Stimulated activated CD4-positive, alpha-beta T cell treated with anti-CD3 and anti-CD28 coated beads, Interleukin-2, amount 100 ng/mL, for 48 hours (primary cell): Measurements from ENCODE around the gene SLC7A1.

Source experiments
- DNase-seq, 2 donors: peaks; one replicate each; pipeline ENCODE4 v3.0.0-alpha.2; 2020

Gene SLC7A1

GRCh38 chr13:29550430-29550988 lies 45.0 kb downstream of the SLC7A1 start:
- no peak for DNase-seq

GRCh38 chr13:29548722-29549121 lies 46.8 kb downstream of the SLC7A1 start:
- no peak for DNase-seq

DNA sequence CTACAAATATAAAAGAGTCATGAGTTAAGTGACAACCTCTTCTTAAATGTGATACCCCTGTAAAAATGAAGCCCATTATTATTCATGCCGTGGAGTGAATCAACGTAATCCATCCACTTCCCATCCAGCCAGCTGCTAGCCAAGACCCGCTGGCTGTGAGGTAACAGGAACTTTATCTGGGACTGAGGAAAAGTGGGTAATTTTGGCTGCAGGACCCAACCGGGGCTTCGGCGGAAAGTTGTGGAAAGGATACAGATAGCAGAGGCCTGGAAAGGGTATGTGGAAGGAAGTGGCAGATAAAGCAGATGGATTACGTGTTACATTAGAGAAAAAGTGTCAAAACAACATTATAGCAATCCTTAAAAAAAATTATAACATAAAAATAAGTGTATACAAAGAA lies 48.3 kb downstream of the SLC7A1 start:
- DNase-seq = no peak

DNA sequence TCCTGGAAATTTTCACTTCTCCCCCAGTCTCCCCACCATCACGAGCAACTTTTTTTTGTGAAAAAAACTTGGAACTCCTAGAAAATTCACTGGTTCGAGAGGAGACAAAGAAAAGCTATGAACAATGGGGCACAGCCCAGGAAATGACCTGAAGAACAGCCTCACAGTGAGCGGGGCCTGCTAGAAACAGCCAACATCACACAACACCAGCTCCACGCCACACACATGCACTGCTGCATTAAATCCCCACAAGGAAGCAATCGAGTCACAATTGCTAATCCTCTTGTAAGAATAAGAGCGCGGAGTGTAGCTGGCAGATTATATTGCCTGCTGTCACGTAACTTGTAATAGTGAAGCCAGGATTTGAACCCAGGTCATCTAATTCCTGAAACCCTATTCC lies 48.8 kb downstream of the SLC7A1 start:
- DNase-seq = no peak

- no peak for DNase-seq
These were observed 49.5 kb downstream of the SLC7A1 start for GRCh38 chr13:29545988-29546387.

DNA sequence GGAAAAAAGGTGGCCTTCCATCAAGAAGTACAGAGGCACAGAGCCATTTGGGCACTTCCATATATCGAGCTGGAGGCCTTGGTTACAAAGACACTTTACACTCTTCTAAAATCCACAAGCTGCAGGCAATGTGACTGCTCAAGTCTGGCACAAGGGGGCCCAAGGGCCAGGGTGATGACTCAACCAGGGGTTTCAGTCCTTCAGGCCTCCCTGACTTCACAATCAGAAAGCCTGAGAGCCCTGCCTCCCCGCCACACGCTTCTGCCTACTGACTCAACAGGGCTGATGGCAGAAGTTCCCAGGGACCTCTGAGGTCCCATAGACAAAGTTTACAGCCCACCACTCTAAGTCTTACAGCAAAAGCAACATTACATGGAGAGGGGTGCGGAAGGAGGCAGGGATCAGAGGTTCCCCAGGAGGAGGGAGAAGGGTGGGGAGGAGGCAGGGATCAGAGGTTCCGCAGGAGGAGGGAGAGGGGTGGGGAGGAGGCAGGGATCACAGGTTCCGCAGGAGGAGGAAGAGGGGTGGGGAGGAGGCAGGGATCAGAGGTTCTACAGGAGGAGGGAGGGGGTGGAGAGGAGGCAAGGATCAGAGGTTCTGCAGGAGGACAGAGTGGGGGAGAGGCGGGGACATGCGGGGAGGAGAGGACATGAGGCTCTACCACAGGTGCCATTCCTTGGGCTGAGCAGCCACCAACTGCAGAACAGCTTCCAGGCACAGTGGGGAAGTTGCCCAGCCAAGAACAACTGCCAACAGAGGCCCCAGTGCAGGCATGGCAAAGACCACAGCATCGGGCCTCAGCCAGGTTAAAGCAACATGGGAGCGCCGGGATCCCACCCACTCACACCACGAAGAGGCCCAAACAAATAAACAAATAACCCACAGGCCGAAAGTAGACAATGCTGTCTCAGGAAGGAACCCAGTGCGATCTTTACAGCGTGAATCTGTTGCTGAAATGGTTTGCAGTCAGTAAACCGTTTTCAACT lies 52.0 kb downstream of the SLC7A1 start:
- DNase-seq = peak; percentile 50 to 51

DNA sequence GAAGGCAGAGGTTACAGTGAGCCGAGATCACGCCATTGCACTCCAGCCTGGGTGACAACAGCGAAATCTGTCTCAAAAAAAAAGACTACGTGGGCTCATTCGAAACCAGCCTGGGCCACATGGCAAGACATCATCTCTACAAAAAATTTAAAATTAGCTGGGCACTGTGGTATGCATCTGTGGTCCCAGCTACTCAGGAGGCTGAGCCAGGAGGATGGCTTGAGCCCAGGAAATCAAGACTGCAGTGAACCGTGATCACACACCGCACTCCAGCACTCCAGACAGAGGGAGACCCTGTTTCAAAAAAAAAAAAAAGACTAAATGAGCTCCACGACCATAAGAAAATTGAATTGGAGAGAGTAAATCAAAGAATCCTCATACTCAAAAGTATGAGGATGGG lies 53.1 kb downstream of the SLC7A1 start:
- no peak for DNase-seq

DNA sequence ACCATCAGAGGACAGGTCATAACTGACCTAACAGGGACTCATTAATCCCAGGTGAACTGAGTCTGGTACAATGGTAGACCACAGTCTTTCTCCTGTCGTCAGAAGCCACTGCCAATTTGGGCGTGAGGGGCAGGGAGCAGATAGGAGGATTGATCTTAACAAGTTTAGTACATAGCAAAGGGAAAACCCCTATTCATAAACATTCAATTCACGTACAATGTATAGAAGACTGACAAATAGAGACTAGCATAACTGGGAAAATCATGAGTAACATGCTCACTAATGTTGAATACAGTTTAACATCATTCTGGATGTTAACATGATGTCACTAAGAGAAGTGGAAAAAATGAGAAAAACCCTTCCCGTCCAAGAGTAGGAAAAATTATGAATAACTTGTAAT lies 54.1 kb downstream of the SLC7A1 start:
- no peak for DNase-seq

GRCh38 chr13:29540799-29541198 lies 54.7 kb downstream of the SLC7A1 start:
- no peak for DNase-seq

- no peak for DNase-seq
These were observed 55.2 kb downstream of the SLC7A1 start for GRCh38 chr13:29540334-29540733.

DNA sequence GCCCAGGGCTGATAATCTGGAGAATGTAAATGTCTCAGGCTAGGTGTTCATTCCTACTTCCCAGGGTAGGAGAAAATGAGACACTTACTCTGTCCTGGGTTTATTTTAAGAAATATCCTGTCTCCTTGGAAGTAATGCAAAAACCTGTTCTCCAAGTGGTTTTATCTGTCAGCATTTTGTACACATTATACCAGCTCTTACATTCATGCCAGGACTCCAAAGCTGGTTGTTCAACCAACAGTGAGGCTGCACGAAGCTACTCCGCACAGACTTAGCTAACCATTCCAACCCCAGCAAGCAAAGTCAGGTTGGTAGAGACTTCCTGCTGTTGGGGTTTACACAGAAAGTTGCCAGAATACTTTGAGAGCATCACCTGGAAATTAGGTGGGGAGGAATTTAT lies 55.6 kb downstream of the SLC7A1 start:
- DNase-seq = no peak

GRCh38 chr13:29538652-29539040 lies 56.8 kb downstream of the SLC7A1 start:
- no peak for DNase-seq

GRCh38 chr13:29537736-29538651 lies 57.5 kb downstream of the SLC7A1 start:
- no peak for DNase-seq

DNA sequence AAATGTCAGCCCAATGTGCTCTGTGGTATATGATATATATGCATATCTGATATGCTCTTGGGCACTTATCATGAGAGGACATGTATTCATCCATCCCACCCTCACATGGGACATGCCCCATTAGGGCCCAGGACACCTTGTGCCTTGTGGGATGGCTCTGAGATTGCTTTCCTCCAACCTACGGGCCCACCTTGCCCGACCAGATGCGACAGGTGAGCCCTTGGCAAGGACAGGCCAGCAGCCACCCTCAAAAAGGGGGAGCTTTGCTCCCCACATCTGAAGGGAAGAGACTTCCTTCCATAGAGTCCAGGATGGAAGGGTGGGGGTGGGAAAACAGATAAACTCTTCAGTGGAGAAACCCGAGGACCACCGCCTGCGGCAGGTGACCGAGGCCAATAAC lies 58.6 kb downstream of the SLC7A1 start:
- DNase-seq = no peak

DNA sequence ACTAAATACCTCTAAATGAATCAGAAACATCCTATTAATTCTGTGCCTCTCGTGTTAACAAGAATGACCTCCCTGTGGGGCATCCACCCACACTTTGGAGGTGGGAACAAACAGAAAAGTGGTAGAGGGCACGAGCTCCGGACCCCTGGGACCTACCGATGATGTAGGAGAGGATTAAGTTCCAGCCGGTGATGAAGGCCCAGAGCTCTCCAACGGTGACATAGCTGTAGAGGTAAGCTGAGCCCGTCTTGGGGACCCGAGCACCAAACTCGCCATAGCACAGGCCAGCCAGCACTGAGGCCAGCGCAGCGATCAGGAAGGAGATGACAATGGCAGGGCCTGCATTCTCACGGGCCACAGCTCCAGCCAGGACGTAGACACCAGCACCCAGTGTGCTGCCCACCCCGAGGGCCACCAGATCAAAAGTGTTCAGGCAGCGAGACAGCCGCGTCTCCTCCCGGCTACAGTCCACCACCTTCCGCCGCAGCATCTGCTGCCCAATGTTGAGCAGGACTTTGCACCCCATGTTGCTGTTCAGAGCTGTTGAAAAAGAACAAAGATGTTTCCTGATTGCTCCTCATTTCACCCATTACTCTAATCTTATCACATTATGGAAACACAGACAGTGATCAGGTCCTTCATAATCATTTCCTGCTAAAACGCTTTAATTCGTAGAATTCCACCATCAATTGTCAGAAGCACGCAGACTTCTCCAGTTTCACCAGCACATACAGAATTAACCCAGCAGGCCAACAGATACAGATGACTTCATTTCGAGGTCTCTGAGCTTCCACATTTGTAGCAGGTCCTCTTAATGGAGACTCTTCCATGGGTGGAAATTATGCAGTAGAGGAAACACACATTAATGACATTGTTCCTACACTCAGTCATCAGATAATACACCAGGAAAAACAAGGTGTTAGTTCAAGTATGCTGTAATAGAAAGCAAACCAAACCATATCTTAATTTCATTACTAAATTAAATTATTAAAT lies 59.5 kb downstream of the SLC7A1 start:
- no peak for DNase-seq

GRCh38 chr13:29534083-29534482 lies 61.4 kb downstream of the SLC7A1 start:
- no peak for DNase-seq

DNA sequence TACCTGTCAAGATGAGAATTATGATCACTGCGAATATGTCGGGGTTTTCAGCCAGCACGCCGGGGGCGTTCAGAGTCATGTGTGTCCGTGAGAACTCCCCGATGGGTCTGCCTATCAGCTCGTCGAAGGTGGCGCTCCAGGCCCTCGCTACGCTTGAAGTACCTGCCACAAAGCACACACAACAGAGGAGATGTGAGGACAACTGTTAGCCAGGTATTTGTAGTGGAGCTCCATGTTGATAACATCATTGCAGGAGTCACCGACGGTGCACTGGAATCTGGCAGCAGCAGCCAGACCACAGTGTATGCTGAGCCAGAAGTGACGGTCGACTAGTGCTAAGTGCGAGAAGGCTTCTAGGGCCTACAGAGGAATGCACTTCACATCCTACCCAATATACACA lies 62.7 kb downstream of the SLC7A1 start:
- DNase-seq = no peak

- DNase-seq = no peak
These were observed 63.4 kb downstream of the SLC7A1 start for GRCh38 chr13:29532116-29532515.

- no peak for DNase-seq
These were observed 64.6 kb downstream of the SLC7A1 start for GRCh38 chr13:29530901-29531300.

GRCh38 chr13:29529754-29530153 lies 65.7 kb downstream of the SLC7A1 start:
- DNase-seq = no peak

- no peak for DNase-seq
These were observed 67.6 kb downstream of the SLC7A1 start for GRCh38 chr13:29527916-29528315.

- DNase-seq = no peak
These were observed 68.0 kb downstream of the SLC7A1 start for GRCh38 chr13:29527511-29527910.
